ENCODE data around the gene ZNF837.
"Not testable (repeated sequence)": the region's sequence is repeated elsewhere in the genome, so short reads cannot be mapped to it uniquely, and the experiment has no call there.

ZNF837 gene

DNA sequence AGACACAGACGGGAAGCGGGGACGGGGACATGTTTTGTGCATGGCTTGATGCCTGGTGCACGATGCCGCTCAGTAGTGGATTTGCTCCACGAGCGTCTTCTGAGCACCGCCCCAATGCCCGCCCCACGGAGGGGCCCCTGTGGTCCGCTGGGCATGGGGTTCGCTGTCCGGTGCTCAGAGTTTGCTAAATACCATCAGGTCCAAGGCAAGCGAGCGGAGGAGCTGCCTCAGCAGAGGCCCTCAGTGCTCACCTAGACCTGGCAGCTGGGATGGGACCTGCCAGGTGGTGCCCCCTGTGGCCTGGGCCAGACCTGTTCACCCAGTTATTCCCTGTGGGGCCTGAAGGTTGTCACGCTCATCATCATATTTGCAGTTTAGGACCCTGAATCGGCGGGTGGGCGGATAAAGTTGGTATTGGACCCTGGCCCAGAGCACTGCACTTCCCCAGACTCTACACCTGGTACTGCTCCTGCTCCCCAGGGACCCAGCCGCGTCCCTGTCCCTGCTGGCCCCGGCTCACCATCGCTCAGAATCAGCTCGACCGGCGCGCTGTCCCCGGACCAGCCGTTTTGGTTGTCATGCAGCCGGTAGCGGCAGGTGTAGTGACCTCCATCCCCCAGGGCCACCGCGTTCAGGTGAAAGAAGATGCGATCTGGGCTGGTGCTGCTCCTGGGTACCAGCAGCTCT, 29.8 kb downstream of the ZNF837 start:
- Histone ChIP-seq H3K4me1 (ENCODE audit: low read length) (peaks cover 3% of the 10 kb centered on the region; the same call in 1 of the 2 replicates), H2AFZ (ENCODE audit: low read depth, low read length) (no peak overlapping the region), H3K9me3 (ENCODE audit: insufficient read depth, low read length) (no peaks in the 10 kb centered on the region), H3K4me3 (ENCODE audit: low read length) (no peak overlapping the region), H3K36me3 (replicated peaks; ENCODE audit: low read depth, low read length) (no peaks in the 10 kb centered on the region), H3K27me3 (ENCODE audit: low read depth, low read length) (no peaks in the 10 kb centered on the region), H3K79me2 (ENCODE audit: low read length) (no peaks in the 10 kb centered on the region; the same call in 1 of the 2 replicates), H3K9ac (ENCODE audit: low read length) (no peak overlapping the region), H3K4me2 (ENCODE audit: low read length) (no peak overlapping the region), H3K27ac (ENCODE audit: low read length) (no peak overlapping the region), H4K20me1 (ENCODE audit: insufficient read depth, low read length) (no peaks in the 10 kb centered on the region)
- no peak for TF ChIP-seq EZH2phosphoT487 (IDR thresholded peaks at IDR 0.05; ENCODE audit: low read depth)
- TF ChIP-seq, protein P1, sequence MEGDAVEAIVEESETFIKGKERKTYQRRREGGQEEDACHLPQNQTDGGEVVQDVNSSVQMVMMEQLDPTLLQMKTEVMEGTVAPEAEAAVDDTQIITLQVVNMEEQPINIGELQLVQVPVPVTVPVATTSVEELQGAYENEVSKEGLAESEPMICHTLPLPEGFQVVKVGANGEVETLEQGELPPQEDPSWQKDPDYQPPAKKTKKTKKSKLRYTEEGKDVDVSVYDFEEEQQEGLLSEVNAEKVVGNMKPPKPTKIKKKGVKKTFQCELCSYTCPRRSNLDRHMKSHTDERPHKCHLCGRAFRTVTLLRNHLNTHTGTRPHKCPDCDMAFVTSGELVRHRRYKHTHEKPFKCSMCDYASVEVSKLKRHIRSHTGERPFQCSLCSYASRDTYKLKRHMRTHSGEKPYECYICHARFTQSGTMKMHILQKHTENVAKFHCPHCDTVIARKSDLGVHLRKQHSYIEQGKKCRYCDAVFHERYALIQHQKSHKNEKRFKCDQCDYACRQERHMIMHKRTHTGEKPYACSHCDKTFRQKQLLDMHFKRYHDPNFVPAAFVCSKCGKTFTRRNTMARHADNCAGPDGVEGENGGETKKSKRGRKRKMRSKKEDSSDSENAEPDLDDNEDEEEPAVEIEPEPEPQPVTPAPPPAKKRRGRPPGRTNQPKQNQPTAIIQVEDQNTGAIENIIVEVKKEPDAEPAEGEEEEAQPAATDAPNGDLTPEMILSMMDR (IDR thresholded peaks at IDR 0.05; ENCODE audit: low read depth, low read length): no peak

DNA sequence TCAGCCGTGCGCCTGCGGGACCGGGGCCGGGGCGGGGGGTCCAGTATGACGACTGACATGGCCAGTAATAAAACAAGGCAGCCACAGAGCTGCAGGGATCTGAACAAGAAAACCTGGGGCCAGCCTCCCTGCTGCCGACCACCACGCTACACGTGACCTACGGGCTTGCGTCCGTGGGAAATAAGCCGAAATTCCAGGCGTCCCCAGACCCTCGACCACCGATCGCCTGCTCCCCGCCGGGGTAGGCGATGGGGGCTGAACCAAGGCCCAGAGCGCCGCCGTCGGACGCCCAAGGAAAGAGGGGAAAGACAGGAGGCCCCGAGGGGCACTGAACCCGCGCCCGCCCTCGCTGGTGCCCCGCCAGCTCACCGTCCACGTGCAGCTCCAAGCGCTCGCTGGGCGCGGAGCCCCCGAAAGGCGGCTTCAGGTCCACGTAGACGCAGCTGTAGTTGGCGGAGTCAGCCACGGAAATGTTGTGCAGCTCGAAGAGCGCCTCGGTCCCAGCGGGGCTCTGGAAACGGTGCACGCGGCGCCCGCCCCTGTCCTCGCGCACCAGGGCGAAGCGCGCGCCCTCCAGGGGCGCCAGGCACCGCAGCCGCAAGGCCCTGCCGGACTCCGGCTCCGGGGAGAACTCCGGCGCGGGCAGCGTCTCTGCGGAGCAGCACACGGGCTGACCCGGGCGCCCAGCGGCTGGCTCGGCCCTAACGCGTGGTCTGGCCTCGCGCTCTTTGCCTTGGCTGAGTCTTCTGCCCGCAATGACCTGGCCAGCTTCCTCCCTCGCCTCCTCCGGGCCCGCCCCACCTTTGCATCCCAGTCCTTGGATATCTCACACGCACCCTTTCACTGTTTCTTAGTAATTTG, 30.6 kb downstream of the ZNF837 start:
- Histone ChIP-seq H3K36me3 (replicated peaks; ENCODE audit: low read depth, low read length) (no peaks in the 10 kb centered on the region), H3K79me2 (ENCODE audit: low read length) (no peaks in the 10 kb centered on the region; the same call in 1 of the 2 replicates), H3K9ac (ENCODE audit: low read length) (no peak overlapping the region), H3K4me3 (ENCODE audit: low read length) (no peak overlapping the region), H3K27me3 (ENCODE audit: low read depth, low read length) (no peaks in the 10 kb centered on the region), H2AFZ (ENCODE audit: low read depth, low read length) (no peak overlapping the region), H3K27ac (ENCODE audit: low read length) (no peak overlapping the region), H3K9me3 (ENCODE audit: insufficient read depth, low read length) (no peaks in the 10 kb centered on the region), H4K20me1 (ENCODE audit: insufficient read depth, low read length) (no peaks in the 10 kb centered on the region), H3K4me2 (ENCODE audit: low read length) (no peak overlapping the region), H3K4me1 (ENCODE audit: low read length) (peaks cover 3% of the 10 kb centered on the region; the same call in 1 of the 2 replicates)
- no peak for TF ChIP-seq EZH2phosphoT487 (IDR thresholded peaks at IDR 0.05; ENCODE audit: low read depth)
- TF ChIP-seq, protein P1 (IDR thresholded peaks at IDR 0.05; ENCODE audit: low read depth, low read length): no peak

DNA sequence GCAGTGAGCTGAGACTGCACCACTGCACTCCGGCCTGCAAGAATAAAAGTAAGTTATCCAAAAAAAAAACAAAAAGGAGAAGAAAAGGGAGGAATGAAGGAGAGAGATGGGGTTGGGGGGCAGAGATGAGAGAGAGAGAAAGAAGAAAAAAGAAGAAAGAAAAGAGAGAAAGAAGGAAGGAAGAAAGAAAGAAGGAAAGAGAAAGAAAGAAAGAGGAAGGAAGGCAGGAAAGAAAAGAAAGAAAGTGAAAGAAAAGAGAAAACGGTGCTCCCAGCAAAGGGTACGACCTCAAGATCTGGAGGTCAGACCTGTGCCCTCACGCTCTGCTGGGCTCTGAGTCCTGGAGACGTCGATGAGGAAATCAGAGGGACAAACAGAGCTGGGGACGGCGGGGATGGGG, 31.2 kb downstream of the ZNF837 start:
- TF ChIP-seq EZH2phosphoT487 (IDR thresholded peaks at IDR 0.05; ENCODE audit: low read depth): no peak
- TF ChIP-seq, protein P1 (IDR thresholded peaks at IDR 0.05; ENCODE audit: low read depth, low read length): no peak
- Histone ChIP-seq H3K4me1 (ENCODE audit: low read length) (peaks cover 3% of the 10 kb centered on the region; the same call in 1 of the 2 replicates), H3K9ac (ENCODE audit: low read length) (no peak overlapping the region), H3K27me3 (ENCODE audit: low read depth, low read length) (no peaks in the 10 kb centered on the region), H3K4me2 (ENCODE audit: low read length) (no peak overlapping the region), H2AFZ (ENCODE audit: low read depth, low read length) (no peak overlapping the region), H3K4me3 (ENCODE audit: low read length) (no peak overlapping the region), H3K79me2 (ENCODE audit: low read length) (no peaks in the 10 kb centered on the region; the same call in 1 of the 2 replicates), H3K9me3 (ENCODE audit: insufficient read depth, low read length) (no peaks in the 10 kb centered on the region), H3K36me3 (replicated peaks; ENCODE audit: low read depth, low read length) (no peaks in the 10 kb centered on the region), H4K20me1 (ENCODE audit: insufficient read depth, low read length) (no peaks in the 10 kb centered on the region), H3K27ac (ENCODE audit: low read length) (no peak overlapping the region)

DNA sequence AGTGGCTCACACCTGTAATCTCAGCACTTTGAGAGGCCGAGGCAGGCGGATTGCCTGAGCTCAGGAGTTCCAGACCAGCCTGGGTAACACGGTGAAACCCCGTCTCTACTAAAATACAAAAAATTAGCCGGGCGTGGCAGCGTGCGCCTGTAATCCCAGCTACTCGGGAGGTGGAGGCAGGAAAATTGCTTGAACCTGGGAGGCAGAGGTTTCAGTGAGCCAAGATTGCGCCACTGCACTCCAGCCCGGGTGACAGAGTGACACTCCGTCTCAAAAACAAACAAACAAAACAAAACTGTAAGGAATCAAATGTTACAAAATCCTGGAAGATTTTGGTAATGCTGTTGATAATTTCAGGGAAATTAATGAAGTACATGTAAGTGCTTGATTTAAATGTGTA, 32.8 kb downstream of the ZNF837 start:
- H3K4me1 ChIP-seq (ENCODE audit: low read length); H3K27ac ChIP-seq (ENCODE audit: low read length); H4K20me1 ChIP-seq (ENCODE audit: insufficient read depth, low read length); H3K9me3 ChIP-seq (ENCODE audit: insufficient read depth, low read length); H3K79me2 ChIP-seq (ENCODE audit: low read length); H3K36me3 ChIP-seq (replicated peaks; ENCODE audit: low read depth, low read length); H2AFZ ChIP-seq (ENCODE audit: low read depth, low read length); H3K27me3 ChIP-seq (ENCODE audit: low read depth, low read length): not testable (repeated sequence)
- peak overlapping the region; percentile 63 for H3K9ac ChIP-seq (ENCODE audit: low read length)
- H3K4me3 ChIP-seq (ENCODE audit: low read length): peak overlapping the region; percentile 81
- H3K4me2 ChIP-seq (ENCODE audit: low read length): peak overlapping the region; percentile 55
